ENCODE results near the gene CRCP. TPM values are rescaled to one million over a fixed set of nuclear protein-coding genes. Genes with fewer than 3 reads are reported as not detected.
"Not testable (repeated sequence)": the region's sequence is repeated elsewhere in the genome, so short reads cannot be mapped to it uniquely, and the experiment has no call there.

The CRCP gene
- polyA plus RNA-seq, 12 donors = 20.4 to 38.5 (median 21.7) TPM; not detected in 1

- DNase-seq = no peak
Observed at GRCh38 chr7:66100408-66101050, 14.1 kb upstream of the CRCP start.

GRCh38 chr7:66102168-66102567 is 12.5 kb upstream of the CRCP start:
- DNase-seq = not testable (repeated sequence)

GRCh38 chr7:66103994-66104393 is 10.7 kb upstream of the CRCP start:
- DNase-seq = not testable (repeated sequence)

- no peak for DNase-seq
Observed at GRCh38 chr7:66105263-66105748, 9.3 kb upstream of the CRCP start.

GRCh38 chr7:66108410-66108809 is 6.2 kb upstream of the CRCP start:
- DNase-seq = not testable (repeated sequence)

- no peak for DNase-seq
Observed at GRCh38 chr7:66110856-66111255, 3.8 kb upstream of the CRCP start.

GRCh38 chr7:66116680-66117420 is 2.2 kb downstream of the CRCP start:
- not testable (repeated sequence) for DNase-seq

- DNase-seq = no peak
Observed at GRCh38 chr7:66118603-66119002, 4.0 kb downstream of the CRCP start.

GRCh38 chr7:66119245-66119850 is 4.7 kb downstream of the CRCP start:
- no peak for DNase-seq

GRCh38 chr7:66123175-66123528 is 8.5 kb downstream of the CRCP start:
- DNase-seq = no peak

- DNase-seq = not testable (repeated sequence)
Observed at GRCh38 chr7:66124569-66124861, 9.9 kb downstream of the CRCP start.

- no peak for DNase-seq
Observed at GRCh38 chr7:66125052-66125694, 10.5 kb downstream of the CRCP start.

GRCh38 chr7:66125781-66126352 is 11.2 kb downstream of the CRCP start:
- not testable (repeated sequence) for DNase-seq

- not testable (repeated sequence) for DNase-seq
Observed at GRCh38 chr7:66127172-66127571, 12.5 kb downstream of the CRCP start.

GRCh38 chr7:66138994-66139752 is 24.5 kb downstream of the CRCP start:
- no peak for DNase-seq

- DNase-seq = peak; percentile 71
Observed at GRCh38 chr7:66140924-66141323, 26.3 kb downstream of the CRCP start.

GRCh38 chr7:66142334-66142733 is 27.7 kb downstream of the CRCP start:
- DNase-seq = no peak

- no peak for DNase-seq
Observed at GRCh38 chr7:66142996-66143395, 28.3 kb downstream of the CRCP start.

GRCh38 chr7:66143876-66144332 is 29.3 kb downstream of the CRCP start:
- no peak for DNase-seq

- DNase-seq = peak; percentile 44
Observed at GRCh38 chr7:66145400-66146104, 30.9 kb downstream of the CRCP start.

- DNase-seq = peak; percentile 66
Observed at GRCh38 chr7:66146701-66147100, 32.1 kb downstream of the CRCP start.

Data from muscle of arm (tissue), 12 donors.